ENCODE data around the gene TREX2.

The TREX2 gene

GRCh38 chrX:153485396-153486080 is 39.7 kb upstream of the TREX2 start:
- no peak overlapping the region for H4K8ac ChIP-seq (ENCODE audit: low read depth, low read length)
- H3K4me2 ChIP-seq (ENCODE audit: low read length) = no peak overlapping the region
- no peaks in the 10 kb centered on the region for H3K36me3 ChIP-seq (ENCODE audit: control insufficient read depth in 1 of 2, insufficient read depth in 2 of 2, low read length in 2 of 2)
- DNase-seq = no peak
- no peak overlapping the region for H3K23ac ChIP-seq (ENCODE audit: low read length)
- no peak overlapping the region for H3K4ac ChIP-seq (ENCODE audit: low read depth, low read length)
- H3K4me3 ChIP-seq (ENCODE audit: low read depth, low read length) = no peak overlapping the region
- H3K18ac ChIP-seq (ENCODE audit: low read length) = no peak overlapping the region
- peaks cover 7 to 16% of the 10 kb centered on the region in 2 experiments for H3K4me1 ChIP-seq (ENCODE audit: control insufficient read depth in 1 of 2, insufficient read depth in 2 of 2, low read length in 2 of 2)
- H2BK5ac ChIP-seq (ENCODE audit: low read depth, low read length, poor library complexity) = no peak overlapping the region
- H3K9ac ChIP-seq (ENCODE audit: low read length) = no peak overlapping the region
- no peak overlapping the region for H2AK5ac ChIP-seq (ENCODE audit: low read length)
- peaks cover 13% of the 10 kb centered on the region for H3K79me1 ChIP-seq (ENCODE audit: low read length)
- no peak overlapping the region for H2AFZ ChIP-seq (ENCODE audit: insufficient read depth, low read length, poor library complexity)
- H4K91ac ChIP-seq (ENCODE audit: low read depth, low read length) = no peak overlapping the region
- H3K14ac ChIP-seq (ENCODE audit: low read length) = no peak overlapping the region
- H2BK12ac ChIP-seq (ENCODE audit: low read length) = no peak overlapping the region
- no CpG with 5 or more reads among the region's 30 CpGs for WGBS (ENCODE audit: extremely low coverage, insufficient coverage, insufficient read length)
- no peaks in the 10 kb centered on the region for H3K9me3 ChIP-seq (ENCODE audit: insufficient read depth, low read depth, low read length)
- H2BK120ac ChIP-seq (ENCODE audit: insufficient read depth, low read length, poor library complexity) = no peak overlapping the region
- no peak overlapping the region for H3K27ac ChIP-seq (ENCODE audit: low read depth, low read length)
- H4K12ac ChIP-seq (ENCODE audit: low read depth, low read length) = no peak overlapping the region
- no peaks in the 10 kb centered on the region for H3K27me3 ChIP-seq (ENCODE audit: insufficient read depth, low read length)
- H3K79me2 ChIP-seq (ENCODE audit: control insufficient read depth, insufficient read depth, low read length, poor library complexity) = no peaks in the 10 kb centered on the region

- Histone ChIP-seq H4K91ac (ENCODE audit: low read depth, low read length) (no peak overlapping the region), H2AFZ (ENCODE audit: insufficient read depth, low read length, poor library complexity) (no peak overlapping the region), H3K18ac (ENCODE audit: low read length) (no peak overlapping the region), H3K23ac (ENCODE audit: low read length) (no peak overlapping the region), H4K12ac (ENCODE audit: low read depth, low read length) (no peak overlapping the region), H3K9ac (ENCODE audit: low read length) (no peak overlapping the region), H3K36me3 (ENCODE audit: control insufficient read depth in 1 of 2, insufficient read depth in 2 of 2, low read length in 2 of 2) (no peaks in the 10 kb centered on the region), H3K79me2 (ENCODE audit: control insufficient read depth, insufficient read depth, low read length, poor library complexity) (no peaks in the 10 kb centered on the region), H4K8ac (ENCODE audit: low read depth, low read length) (no peak overlapping the region), H3K14ac (ENCODE audit: low read length) (no peak overlapping the region), H2BK12ac (ENCODE audit: low read length) (no peak overlapping the region), H3K4me1 (ENCODE audit: control insufficient read depth in 1 of 2, insufficient read depth in 2 of 2, low read length in 2 of 2) (peaks cover 0 to 3% of the 10 kb centered on the region in 2 experiments), H3K27me3 (ENCODE audit: insufficient read depth, low read length) (no peaks in the 10 kb centered on the region), H2AK5ac (ENCODE audit: low read length) (no peak overlapping the region), H3K4ac (ENCODE audit: low read depth, low read length) (no peak overlapping the region), H3K27ac (ENCODE audit: low read depth, low read length) (no peak overlapping the region), H3K4me2 (ENCODE audit: low read length) (no peak overlapping the region), H2BK5ac (ENCODE audit: low read depth, low read length, poor library complexity) (no peak overlapping the region), H3K79me1 (ENCODE audit: low read length) (peaks cover under 1% of the 10 kb centered on the region), H3K4me3 (ENCODE audit: low read depth, low read length) (no peak overlapping the region), H2BK120ac (ENCODE audit: insufficient read depth, low read length, poor library complexity) (no peak overlapping the region), H3K9me3 (ENCODE audit: insufficient read depth, low read depth, low read length) (no peaks in the 10 kb centered on the region)
- no peak for DNase-seq
- no CpG with 5 or more reads among the region's 23 CpGs for WGBS (ENCODE audit: extremely low coverage, insufficient coverage, insufficient read length)
Observed at GRCh38 chrX:153482376-153483015, 36.6 kb upstream of the TREX2 start.

- Histone ChIP-seq H3K14ac (ENCODE audit: low read length) (no peak overlapping the region), H4K12ac (ENCODE audit: low read depth, low read length) (no peak overlapping the region), H2BK12ac (ENCODE audit: low read length) (no peak overlapping the region), H2AFZ (ENCODE audit: insufficient read depth, low read length, poor library complexity) (no peak overlapping the region), H3K4me2 (ENCODE audit: low read length) (no peak overlapping the region), H3K27me3 (ENCODE audit: insufficient read depth, low read length) (no peaks in the 10 kb centered on the region), H4K8ac (ENCODE audit: low read depth, low read length) (no peak overlapping the region), H3K9ac (ENCODE audit: low read length) (no peak overlapping the region), H3K18ac (ENCODE audit: low read length) (no peak overlapping the region), H3K4ac (ENCODE audit: low read depth, low read length) (no peak overlapping the region), H3K79me1 (ENCODE audit: low read length) (peaks cover 6% of the 10 kb centered on the region), H3K27ac (ENCODE audit: low read depth, low read length) (no peak overlapping the region), H3K79me2 (ENCODE audit: control insufficient read depth, insufficient read depth, low read length, poor library complexity) (no peaks in the 10 kb centered on the region), H4K91ac (ENCODE audit: low read depth, low read length) (peak overlapping the region; percentile 51), H3K4me1 (ENCODE audit: control insufficient read depth in 1 of 2, insufficient read depth in 2 of 2, low read length in 2 of 2) (peaks cover 10 to 13% of the 10 kb centered on the region in 2 experiments), H3K36me3 (ENCODE audit: control insufficient read depth in 1 of 2, insufficient read depth in 2 of 2, low read length in 2 of 2) (no peaks in the 10 kb centered on the region), H2BK120ac (ENCODE audit: insufficient read depth, low read length, poor library complexity) (no peak overlapping the region), H3K23ac (ENCODE audit: low read length) (no peak overlapping the region), H2AK5ac (ENCODE audit: low read length) (no peak overlapping the region), H3K9me3 (ENCODE audit: insufficient read depth, low read depth, low read length) (no peaks in the 10 kb centered on the region), H2BK5ac (ENCODE audit: low read depth, low read length, poor library complexity) (no peak overlapping the region), H3K4me3 (ENCODE audit: low read depth, low read length) (no peak overlapping the region)
- no CpG with 5 or more reads among the region's 13 CpGs for WGBS (ENCODE audit: extremely low coverage, insufficient coverage, insufficient read length)
- DNase-seq = no peak
Observed at GRCh38 chrX:153481043-153481442, 35.2 kb upstream of the TREX2 start.

GRCh38 chrX:153478746-153479145 is 32.9 kb upstream of the TREX2 start:
- H3K4me2 ChIP-seq (ENCODE audit: low read length) = no peak overlapping the region
- H3K4me3 ChIP-seq (ENCODE audit: low read depth, low read length) = no peak overlapping the region
- no peak overlapping the region for H2AK5ac ChIP-seq (ENCODE audit: low read length)
- no peak overlapping the region for H3K23ac ChIP-seq (ENCODE audit: low read length)
- no peak overlapping the region for H4K12ac ChIP-seq (ENCODE audit: low read depth, low read length)
- no peak overlapping the region for H3K4ac ChIP-seq (ENCODE audit: low read depth, low read length)
- no peak overlapping the region for H3K9ac ChIP-seq (ENCODE audit: low read length)
- no peaks in the 10 kb centered on the region for H3K27me3 ChIP-seq (ENCODE audit: insufficient read depth, low read length)
- DNase-seq = no peak
- H3K9me3 ChIP-seq (ENCODE audit: insufficient read depth, low read depth, low read length) = no peaks in the 10 kb centered on the region
- no peak overlapping the region for H3K27ac ChIP-seq (ENCODE audit: low read depth, low read length)
- no peaks in the 10 kb centered on the region for H3K36me3 ChIP-seq (ENCODE audit: control insufficient read depth in 1 of 2, insufficient read depth in 2 of 2, low read length in 2 of 2)
- H3K14ac ChIP-seq (ENCODE audit: low read length) = no peak overlapping the region
- H2BK12ac ChIP-seq (ENCODE audit: low read length) = no peak overlapping the region
- no peak overlapping the region for H2AFZ ChIP-seq (ENCODE audit: insufficient read depth, low read length, poor library complexity)
- no CpG with 5 or more reads among the region's 16 CpGs for WGBS (ENCODE audit: extremely low coverage, insufficient coverage, insufficient read length)
- no peak overlapping the region for H4K8ac ChIP-seq (ENCODE audit: low read depth, low read length)
- H3K18ac ChIP-seq (ENCODE audit: low read length) = no peak overlapping the region
- H2BK5ac ChIP-seq (ENCODE audit: low read depth, low read length, poor library complexity) = no peak overlapping the region
- H3K4me1 ChIP-seq (ENCODE audit: control insufficient read depth in 1 of 2, insufficient read depth in 2 of 2, low read length in 2 of 2) = peaks cover 19 to 25% of the 10 kb centered on the region in 2 experiments
- no peak overlapping the region for H2BK120ac ChIP-seq (ENCODE audit: insufficient read depth, low read length, poor library complexity)
- H4K91ac ChIP-seq (ENCODE audit: low read depth, low read length) = no peak overlapping the region
- no peaks in the 10 kb centered on the region for H3K79me2 ChIP-seq (ENCODE audit: control insufficient read depth, insufficient read depth, low read length, poor library complexity)
- peaks cover 10% of the 10 kb centered on the region for H3K79me1 ChIP-seq (ENCODE audit: low read length)

All from trophoblast cell (in vitro differentiated cells and primary cell).